Brain microvascular endothelial cell (primary cell): Measurements from ENCODE around the gene C11orf54.

Experiments
- DNase-seq: peaks from one replicate; pipeline ENCODE4 v3.0.0-alpha.2; 2020
- H3K27ac ChIP-seq: fragments of 250-450 bp; sonication (Bioruptor Pico); 2 replicates; pipeline ENCODE4 v1.5.1; 2020; ENCODE audit warnings: mild to moderate bottlenecking, moderate library complexity
- H3K27me3 ChIP-seq: fragments of 250-450 bp; sonication (Bioruptor Pico); replicated peaks from 2 replicates; pipeline ENCODE4 v1.5.1; 2020; ENCODE audit warnings: mild to moderate bottlenecking
- H3K36me3 ChIP-seq: fragments of 250-450 bp; sonication (Bioruptor Pico); replicated peaks from 2 replicates; pipeline ENCODE4 v1.5.1; 2020; ENCODE audit warnings: mild to moderate bottlenecking
- H3K4me3 ChIP-seq: 2 replicates; pipeline ENCODE4 v1.5.1; 2011; ENCODE audit warnings: low read depth, mild to moderate bottlenecking, control low read depth, low read length, moderate library complexity
- CTCF ChIP-seq: IDR thresholded peaks from 2 replicates; pipeline ENCODE4 v1.5.1; 2011; ENCODE audit warnings: low read depth, mild to moderate bottlenecking, moderate library complexity, low read length, control low read depth, inconsistent platforms; ENCODE audit errors: missing control alignments
- in situ Hi-C: cut with HindIII; loops from 2 replicates; pipeline ENCODE4 v1.10.0; 2017; ENCODE audit warnings: low sequenced_read_pairs, low pct_ligation_motif_present

Gene C11orf54

GRCh38 chr11:93784145-93784934, 42.9 kb downstream of the C11orf54 start, which contains the start of gene MED17:
Gene MED17, plus strand, starts transcription at chr11:93784282. Its CDS starts 232 bp downstream, at chr11:93784514.
- in situ Hi-C loops: no loop called here
- peak; percentile 91 for DNase-seq
- no peaks in the 10 kb centered on the region for H3K27me3 ChIP-seq
- H3K36me3 ChIP-seq: no peaks in the 10 kb centered on the region
- H3K27ac ChIP-seq: peak within 1 kb of the TSS; percentile 73
- peak within 1 kb of the TSS; percentile 100 for H3K4me3 ChIP-seq
- peak; percentile 64 for TF ChIP-seq CTCF

GRCh38 chr11:93784935-93785360, 43.5 kb downstream of the C11orf54 start:
- H3K27ac ChIP-seq: peak overlapping the region; percentile 73
- peaks cover 2% of the 10 kb centered on the region for H3K36me3 ChIP-seq
- peak overlapping the region; percentile 100 for H3K4me3 ChIP-seq
- no peaks in the 10 kb centered on the region for H3K27me3 ChIP-seq
- no peak for TF ChIP-seq CTCF
- in situ Hi-C loops: no loop called here
- no peak for DNase-seq

- Histone ChIP-seq H3K27ac (no peak overlapping the region), H3K27me3 (no peaks in the 10 kb centered on the region), H3K4me3 (no peak overlapping the region), H3K36me3 (peaks cover 53% of the 10 kb centered on the region)
- no peak for DNase-seq
- in situ Hi-C loops: no loop called here
- TF ChIP-seq CTCF: no peak
Measured at GRCh38 chr11:93791493-93791892, 50.0 kb downstream of the C11orf54 start.

- no peaks in the 10 kb centered on the region for H3K27me3 ChIP-seq
- DNase-seq: no peak
- in situ Hi-C loops: no loop called here
- H3K27ac ChIP-seq: no peak overlapping the region
- no peak for TF ChIP-seq CTCF
- H3K36me3 ChIP-seq: peaks cover 62% of the 10 kb centered on the region
- H3K4me3 ChIP-seq: no peak overlapping the region
Measured at GRCh38 chr11:93796441-93797231, 55.2 kb downstream of the C11orf54 start.

- no peaks in the 10 kb centered on the region for H3K27me3 ChIP-seq
- H3K4me3 ChIP-seq: no peak overlapping the region
- TF ChIP-seq CTCF: no peak
- DNase-seq: no peak
- no peak overlapping the region for H3K27ac ChIP-seq
- in situ Hi-C loops: no loop called here
- H3K36me3 ChIP-seq: peaks cover 53% of the 10 kb centered on the region
Measured at GRCh38 chr11:93801366-93801765, 59.9 kb downstream of the C11orf54 start.
